ENCODE data around the gene IGSF3. TPM values are rescaled to one million over a fixed set of nuclear protein-coding genes. Genes with fewer than 3 reads are reported as not detected.

The IGSF3 gene
- polyA plus RNA-seq, 1 donor (not counting 4 experiments of a cell fraction or from before 2014, with no cell fraction given): 47.4 TPM

DNA sequence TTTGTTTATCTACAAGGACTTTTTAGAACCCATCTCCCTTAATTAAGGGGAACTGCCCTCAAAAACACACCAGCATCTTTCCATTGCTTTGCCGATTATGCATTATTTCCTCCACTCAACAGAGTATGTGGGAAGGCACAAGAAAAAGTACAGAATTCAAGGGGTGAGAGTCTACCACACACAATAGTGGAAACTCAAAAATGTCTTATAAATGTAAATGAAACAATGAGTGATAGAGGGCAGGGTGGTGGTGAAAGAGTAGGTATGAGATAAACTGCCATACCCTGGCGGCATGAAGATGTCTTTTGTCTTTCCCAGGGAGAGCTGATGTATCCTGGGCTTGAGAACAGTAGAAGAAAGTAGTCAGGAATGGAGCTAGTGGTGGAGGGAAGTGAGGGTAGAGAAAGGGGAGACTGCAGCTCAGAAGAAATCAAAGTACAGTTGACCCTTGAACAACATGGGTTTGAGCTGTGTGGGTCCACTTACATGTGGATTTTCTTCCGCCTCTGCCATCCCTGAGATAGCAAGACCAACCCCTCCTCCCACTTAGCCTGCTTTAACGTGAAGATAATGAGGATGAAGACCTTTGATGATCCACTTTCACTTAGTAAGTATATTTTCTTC is 121.1 kb downstream of the IGSF3 start:
- FAIRE-seq (no peak), DNase-seq (ENCODE audit: low read depth, low spot score) (no peak)
- H3K4me2 ChIP-seq (ENCODE audit: control insufficient read depth, extremely low read depth, insufficient read depth, low read depth, low read length): no peak overlapping the region

GRCh38 chr1:116545359-116545705 is 122.2 kb downstream of the IGSF3 start:
- H3K27ac ChIP-seq (ENCODE audit: control insufficient read depth, insufficient read depth, low read length): no peak overlapping the region
- no peak overlapping the region for H2AFZ ChIP-seq (ENCODE audit: control insufficient read depth, low read length)
- no peak overlapping the region for H3K9ac ChIP-seq (ENCODE audit: control insufficient read depth, extremely low read depth, insufficient read depth, low read length)
- dilution Hi-C loops (cut with MboI; ENCODE audit: extremely low pct_ligation_motif_present, low sequenced_read_pairs): no loop called here
- FAIRE-seq: peak; percentile 17
- peaks cover 10% of the 10 kb centered on the region for H3K4me1 ChIP-seq (ENCODE audit: control insufficient read depth, extremely low read depth, insufficient read depth, low read length)
- no peak for TF ChIP-seq EZH2 (IDR thresholded peaks at IDR 0.05; ENCODE audit: low read length)
- TF ChIP-seq, protein P1, sequence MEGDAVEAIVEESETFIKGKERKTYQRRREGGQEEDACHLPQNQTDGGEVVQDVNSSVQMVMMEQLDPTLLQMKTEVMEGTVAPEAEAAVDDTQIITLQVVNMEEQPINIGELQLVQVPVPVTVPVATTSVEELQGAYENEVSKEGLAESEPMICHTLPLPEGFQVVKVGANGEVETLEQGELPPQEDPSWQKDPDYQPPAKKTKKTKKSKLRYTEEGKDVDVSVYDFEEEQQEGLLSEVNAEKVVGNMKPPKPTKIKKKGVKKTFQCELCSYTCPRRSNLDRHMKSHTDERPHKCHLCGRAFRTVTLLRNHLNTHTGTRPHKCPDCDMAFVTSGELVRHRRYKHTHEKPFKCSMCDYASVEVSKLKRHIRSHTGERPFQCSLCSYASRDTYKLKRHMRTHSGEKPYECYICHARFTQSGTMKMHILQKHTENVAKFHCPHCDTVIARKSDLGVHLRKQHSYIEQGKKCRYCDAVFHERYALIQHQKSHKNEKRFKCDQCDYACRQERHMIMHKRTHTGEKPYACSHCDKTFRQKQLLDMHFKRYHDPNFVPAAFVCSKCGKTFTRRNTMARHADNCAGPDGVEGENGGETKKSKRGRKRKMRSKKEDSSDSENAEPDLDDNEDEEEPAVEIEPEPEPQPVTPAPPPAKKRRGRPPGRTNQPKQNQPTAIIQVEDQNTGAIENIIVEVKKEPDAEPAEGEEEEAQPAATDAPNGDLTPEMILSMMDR (optimal IDR thresholded peaks at IDR 0.05 in 1 of 3, IDR thresholded peaks at IDR 0.05 in 1 of 3, conservative IDR thresholded peaks at IDR 0.05 in 1 of 3; ENCODE audit: extremely low read depth in 1 of 3, insufficient read depth in 2 of 3, low read length in 3 of 3): no peak
- H4K20me1 ChIP-seq (ENCODE audit: control insufficient read depth, extremely low read depth, insufficient read depth, low read length): no peaks in the 10 kb centered on the region
- H3K36me3 ChIP-seq (ENCODE audit: control insufficient read depth in 2 of 2, extremely low read depth in 1 of 2, insufficient read depth in 2 of 2, low read length in 2 of 2): peaks cover 8 to 12% of the 10 kb centered on the region in 2 experiments
- no peak for DNase-seq (ENCODE audit: low read depth, low spot score)
- no peaks in the 10 kb centered on the region for H3K9me3 ChIP-seq (ENCODE audit: control insufficient read depth, low read depth, low read length)
- no peak overlapping the region for H3K4me3 ChIP-seq (ENCODE audit: control insufficient read depth in 2 of 3, extremely low read depth in 1 of 3, insufficient read depth in 2 of 3, low read depth in 1 of 3, low read length in 3 of 3)
- no peaks in the 10 kb centered on the region for H3K27me3 ChIP-seq (ENCODE audit: control insufficient read depth, extremely low read depth, insufficient read depth, low read length)
- peaks cover 3% of the 10 kb centered on the region for H3K79me2 ChIP-seq (ENCODE audit: control insufficient read depth, insufficient read depth, low read length)
- H3K9me1 ChIP-seq (ENCODE audit: control insufficient read depth, extremely low read depth, insufficient read depth, low read length): no peaks in the 10 kb centered on the region
- H3K4me2 ChIP-seq (ENCODE audit: control insufficient read depth, extremely low read depth, insufficient read depth, low read depth, low read length): no peak overlapping the region

More for the DNA sequence above, 121.1 kb downstream of the IGSF3 start:
- Histone ChIP-seq H3K27ac (ENCODE audit: control insufficient read depth, insufficient read depth, low read length) (no peak overlapping the region), H3K36me3 (ENCODE audit: control insufficient read depth in 2 of 2, extremely low read depth in 1 of 2, insufficient read depth in 2 of 2, low read length in 2 of 2) (peaks cover 8 to 12% of the 10 kb centered on the region in 2 experiments), H3K9me3 (ENCODE audit: control insufficient read depth, low read depth, low read length) (no peaks in the 10 kb centered on the region), H3K4me1 (ENCODE audit: control insufficient read depth, extremely low read depth, insufficient read depth, low read length) (peaks cover 8% of the 10 kb centered on the region), H3K79me2 (ENCODE audit: control insufficient read depth, insufficient read depth, low read length) (peaks cover 3% of the 10 kb centered on the region), H2AFZ (ENCODE audit: control insufficient read depth, low read length) (no peak overlapping the region), H3K9ac (ENCODE audit: control insufficient read depth, extremely low read depth, insufficient read depth, low read length) (no peak overlapping the region), H3K27me3 (ENCODE audit: control insufficient read depth, extremely low read depth, insufficient read depth, low read length) (no peaks in the 10 kb centered on the region), H3K4me3 (ENCODE audit: control insufficient read depth in 2 of 3, extremely low read depth in 1 of 3, insufficient read depth in 2 of 3, low read depth in 1 of 3, low read length in 3 of 3) (no peak overlapping the region), H4K20me1 (ENCODE audit: control insufficient read depth, extremely low read depth, insufficient read depth, low read length) (no peaks in the 10 kb centered on the region), H3K9me1 (ENCODE audit: control insufficient read depth, extremely low read depth, insufficient read depth, low read length) (no peaks in the 10 kb centered on the region)
- TF ChIP-seq EZH2 (IDR thresholded peaks at IDR 0.05; ENCODE audit: low read length): no peak
- TF ChIP-seq, protein P1 (optimal IDR thresholded peaks at IDR 0.05 in 1 of 3, IDR thresholded peaks at IDR 0.05 in 1 of 3, conservative IDR thresholded peaks at IDR 0.05 in 1 of 3; ENCODE audit: extremely low read depth in 1 of 3, insufficient read depth in 2 of 3, low read length in 3 of 3): no peak
- dilution Hi-C loops (cut with MboI; ENCODE audit: extremely low pct_ligation_motif_present, low sequenced_read_pairs): no loop called here

Data from keratinocyte (primary cell).